ENCODE results near the gene SORT1. TPM values are rescaled to one million over a fixed set of nuclear protein-coding genes. Genes with fewer than 3 reads are reported as not detected.

SORT1 gene
- total RNA-seq, 2 donors from 2014 or later, result 225 to 231 TPM

DNA sequence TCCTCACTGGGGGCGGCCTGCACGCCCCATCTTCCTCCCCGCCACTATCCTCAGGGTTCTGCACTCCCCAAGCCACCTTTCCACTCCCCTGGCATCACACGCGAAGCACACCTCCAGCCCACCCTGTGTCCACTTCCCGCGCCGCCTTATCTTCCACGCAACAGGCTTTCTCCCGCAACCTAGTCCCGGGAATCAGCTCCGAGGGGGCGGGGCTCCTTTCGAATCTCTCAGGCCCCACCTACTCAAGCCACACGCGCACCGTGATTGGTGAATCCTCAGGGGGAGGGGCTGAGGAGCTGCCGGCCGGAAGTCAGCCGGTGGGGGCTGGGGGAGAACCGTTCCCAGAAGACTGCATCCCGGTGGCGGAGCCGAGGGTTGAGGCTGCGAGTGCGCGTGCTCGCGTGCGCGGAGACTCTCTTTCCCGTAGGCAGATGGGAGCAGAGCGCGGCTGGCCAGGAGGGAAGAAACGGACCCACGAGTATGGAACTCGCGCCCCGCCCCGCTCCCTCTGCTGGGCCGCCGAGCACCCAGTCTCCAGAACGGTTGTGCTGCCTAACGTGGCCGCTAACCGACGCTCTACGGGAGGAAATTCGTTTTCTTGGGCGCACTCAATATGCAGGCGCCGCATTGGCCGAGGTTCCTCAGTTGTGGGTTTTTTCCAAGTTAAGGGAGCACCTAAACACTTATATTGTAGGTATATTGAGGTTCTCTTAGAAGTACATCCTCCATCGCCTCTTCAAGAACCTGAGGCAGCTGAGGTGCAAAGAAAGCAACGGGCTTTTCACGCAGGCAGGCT lies 114.6 kb downstream of the SORT1 start, which contains the start of gene PSRC1:
PSRC1 (minus strand) TSS at position 194 of the 796 bp plus-strand sequence.
- Histone ChIP-seq H3K9me3 (no peaks in the 10 kb centered on the region), H3K27ac (peak within 1 kb of the TSS; percentile 84 to 93), H3K27me3 (replicated peaks; ENCODE audit: insufficient read depth) (no peaks in the 10 kb centered on the region), H3K4me3 (peak within 1 kb of the TSS; percentile 80), H3K36me3 (no peaks in the 10 kb centered on the region), H3K4me1 (ENCODE audit: control insufficient read depth in 1 of 2, low read depth in 2 of 2) (peaks cover 12 to 25% of the 10 kb centered on the region in 2 donors)
- peak; percentile 97 for ATAC-seq (ENCODE audit: insufficient number of reproducible peaks, low FRiP score, low read depth)
- TF ChIP-seq, protein P1, sequence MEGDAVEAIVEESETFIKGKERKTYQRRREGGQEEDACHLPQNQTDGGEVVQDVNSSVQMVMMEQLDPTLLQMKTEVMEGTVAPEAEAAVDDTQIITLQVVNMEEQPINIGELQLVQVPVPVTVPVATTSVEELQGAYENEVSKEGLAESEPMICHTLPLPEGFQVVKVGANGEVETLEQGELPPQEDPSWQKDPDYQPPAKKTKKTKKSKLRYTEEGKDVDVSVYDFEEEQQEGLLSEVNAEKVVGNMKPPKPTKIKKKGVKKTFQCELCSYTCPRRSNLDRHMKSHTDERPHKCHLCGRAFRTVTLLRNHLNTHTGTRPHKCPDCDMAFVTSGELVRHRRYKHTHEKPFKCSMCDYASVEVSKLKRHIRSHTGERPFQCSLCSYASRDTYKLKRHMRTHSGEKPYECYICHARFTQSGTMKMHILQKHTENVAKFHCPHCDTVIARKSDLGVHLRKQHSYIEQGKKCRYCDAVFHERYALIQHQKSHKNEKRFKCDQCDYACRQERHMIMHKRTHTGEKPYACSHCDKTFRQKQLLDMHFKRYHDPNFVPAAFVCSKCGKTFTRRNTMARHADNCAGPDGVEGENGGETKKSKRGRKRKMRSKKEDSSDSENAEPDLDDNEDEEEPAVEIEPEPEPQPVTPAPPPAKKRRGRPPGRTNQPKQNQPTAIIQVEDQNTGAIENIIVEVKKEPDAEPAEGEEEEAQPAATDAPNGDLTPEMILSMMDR (IDR thresholded peaks at IDR 0.05), result peak; percentile 62
- DNase-seq (ENCODE audit: low spot score), result peak; percentile 88

DNA sequence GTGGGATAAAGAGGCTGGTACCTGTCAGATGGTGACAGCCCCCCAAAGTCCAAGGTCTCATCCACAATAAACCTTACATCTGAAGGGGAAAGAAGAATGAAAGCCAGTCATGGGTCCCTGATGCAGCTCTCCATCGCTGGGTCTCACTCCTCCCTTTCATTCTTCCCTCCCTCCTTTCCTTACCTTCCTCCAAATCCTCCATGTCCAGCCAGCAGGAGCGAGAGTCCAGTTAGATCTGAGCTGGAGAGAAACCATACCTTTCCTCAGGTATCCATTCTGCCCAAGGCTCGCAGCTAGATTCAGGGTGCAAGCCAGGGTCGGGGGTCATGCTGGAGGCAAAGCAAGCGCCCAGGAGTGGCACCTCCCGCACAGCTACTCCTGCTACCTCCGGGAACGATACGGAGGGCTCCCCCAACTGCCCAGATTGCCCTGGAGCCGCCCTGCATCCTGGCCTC lies 115.2 kb downstream of the SORT1 start:
- H3K36me3 ChIP-seq, result no peaks in the 10 kb centered on the region
- peak overlapping the region; percentile 80 for H3K4me3 ChIP-seq
- TF ChIP-seq, protein P1 (IDR thresholded peaks at IDR 0.05), result no peak
- ATAC-seq (ENCODE audit: insufficient number of reproducible peaks, low FRiP score, low read depth) (no peak), DNase-seq (ENCODE audit: low spot score) (no peak)
- peak overlapping the region; percentile 54 to 84 for H3K27ac ChIP-seq
- H3K27me3 ChIP-seq (replicated peaks; ENCODE audit: insufficient read depth), result no peaks in the 10 kb centered on the region
- H3K9me3 ChIP-seq, result no peaks in the 10 kb centered on the region
- H3K4me1 ChIP-seq (ENCODE audit: control insufficient read depth in 1 of 2, low read depth in 2 of 2), result peaks cover 12 to 28% of the 10 kb centered on the region in 2 donors

DNA sequence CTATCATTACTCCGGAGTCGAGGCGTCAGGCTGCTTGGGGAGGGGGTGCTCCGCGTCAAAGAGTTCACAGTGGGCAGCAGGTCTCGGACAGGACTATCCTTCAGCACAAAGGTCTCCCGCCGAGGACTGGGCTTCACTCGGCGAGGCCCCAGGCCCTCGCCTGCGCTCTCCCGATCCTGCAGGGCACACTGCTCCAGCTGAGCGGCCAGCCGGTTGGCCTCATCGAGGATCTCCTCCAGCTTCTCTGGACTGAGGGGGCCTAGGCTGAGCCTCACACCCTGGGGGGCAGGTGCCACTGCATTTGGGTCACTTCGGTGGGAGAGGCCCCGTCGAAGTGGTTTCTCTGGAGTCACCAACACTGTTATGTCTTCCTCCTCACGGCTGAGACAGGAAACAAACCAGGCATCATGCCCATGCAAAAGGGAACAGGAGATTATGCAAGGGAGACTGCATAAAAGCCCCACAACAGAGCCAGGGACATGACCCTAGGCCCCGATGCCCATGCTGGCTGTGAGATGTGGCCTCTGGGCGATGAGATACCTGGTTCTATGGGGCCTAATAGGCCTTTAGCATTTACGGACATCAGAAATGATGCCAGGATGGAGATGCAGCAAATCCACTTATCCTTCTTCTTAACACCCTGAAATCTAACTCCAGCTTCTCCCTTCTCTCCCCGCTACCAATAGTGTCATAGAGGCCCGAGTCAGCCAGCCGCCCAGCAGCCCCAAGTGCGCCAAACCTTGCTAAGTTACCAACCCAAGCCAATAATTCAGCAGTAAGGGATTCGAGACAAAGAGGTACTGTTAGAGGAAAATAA lies 115.8 kb downstream of the SORT1 start:
- ATAC-seq (ENCODE audit: insufficient number of reproducible peaks, low FRiP score, low read depth) (no peak), DNase-seq (ENCODE audit: low spot score) (no peak)
- Histone ChIP-seq H3K27ac (peak overlapping the region; percentile 21 to 84), H3K27me3 (replicated peaks; ENCODE audit: insufficient read depth) (no peaks in the 10 kb centered on the region), H3K4me3 (peak overlapping the region; percentile 80), H3K9me3 (no peaks in the 10 kb centered on the region), H3K4me1 (ENCODE audit: control insufficient read depth in 1 of 2, low read depth in 2 of 2) (peaks cover 12 to 35% of the 10 kb centered on the region in 2 donors), H3K36me3 (no peaks in the 10 kb centered on the region)
- TF ChIP-seq, protein P1 (IDR thresholded peaks at IDR 0.05), result no peak

GRCh38 chr1:109280862-109281261 lies 116.9 kb downstream of the SORT1 start:
- H3K4me1 ChIP-seq (ENCODE audit: control insufficient read depth in 1 of 2, low read depth in 2 of 2), result peaks cover 12 to 35% of the 10 kb centered on the region in 2 donors

More at GRCh38 chr1:109280862-109281261, 116.9 kb downstream of the SORT1 start:
- no peaks in the 10 kb centered on the region for H3K9me3 ChIP-seq
- no peak overlapping the region for H3K4me3 ChIP-seq
- no peak for ATAC-seq (ENCODE audit: insufficient number of reproducible peaks, low FRiP score, low read depth)
- no peak for DNase-seq (ENCODE audit: low spot score)
- H3K27me3 ChIP-seq (replicated peaks; ENCODE audit: insufficient read depth), result no peaks in the 10 kb centered on the region
- TF ChIP-seq, protein P1 (IDR thresholded peaks at IDR 0.05), result no peak
- H3K27ac ChIP-seq, result no peak overlapping the region
- no peaks in the 10 kb centered on the region for H3K36me3 ChIP-seq

Data from thoracic aorta (tissue), 2 donors.